ENCODE data around the gene DLG5. TPM values are rescaled to one million over a fixed set of nuclear protein-coding genes. Genes with fewer than 3 reads are reported as not detected.
"Not testable (repeated sequence)": the region's sequence is repeated elsewhere in the genome, so short reads cannot be mapped to it uniquely, and the experiment has no call there.

DLG5 gene
- polyA plus RNA-seq, 4 donors = 7.8 to 35.9 (median 11.4) TPM

- WGBS, 3 donors = 76 to 93% (median 88%) methylated on average over 7 of the region's 7 CpGs
- Histone ChIP-seq H3K27me3 (ENCODE audit: control insufficient read depth in 3 of 3, insufficient read depth in 3 of 3, low read length in 3 of 3) (no peaks in the 10 kb centered on the region), H3K4me3 (ENCODE audit: low read depth in 1 of 3, low read length in 3 of 3) (no peak overlapping the region), H3K4me1 (ENCODE audit: control insufficient read depth in 3 of 3, insufficient read depth in 2 of 3, low read depth in 1 of 3, low read length in 2 of 3) (no peaks in the 10 kb centered on the region), H3K9me3 (ENCODE audit: control insufficient read depth in 2 of 2, insufficient read depth in 1 of 2, low read depth in 1 of 2, low read length in 1 of 2) (peaks cover 0 to 6% of the 10 kb centered on the region in 2 donors), H3K36me3 (ENCODE audit: control insufficient read depth in 3 of 3, insufficient read depth in 2 of 3, low read depth in 1 of 3, low read length in 3 of 3) (peaks cover 0 to 2% (median 0%) of the 10 kb centered on the region in 3 donors), H3K27ac (ENCODE audit: low read depth in 1 of 3, low read length in 2 of 3) (no peak overlapping the region)
- no peak for FAIRE-seq
- no peak for DNase-seq
Measured at GRCh38 chr10:77771851-77772250, 154.7 kb downstream of the DLG5 start.

- no peak for DNase-seq
- no peak for FAIRE-seq
- 72 to 89% (median 78%) methylated on average over 4 of the region's 4 CpGs for WGBS, 3 donors
- no peaks in the 10 kb centered on the region for H3K4me1 ChIP-seq (ENCODE audit: control insufficient read depth in 3 of 3, insufficient read depth in 2 of 3, low read depth in 1 of 3, low read length in 2 of 3)
- H3K9me3 ChIP-seq (ENCODE audit: control insufficient read depth in 2 of 2, insufficient read depth in 1 of 2, low read depth in 1 of 2, low read length in 1 of 2) = peaks cover 0 to 2% of the 10 kb centered on the region in 2 donors
- no peak overlapping the region for H3K27ac ChIP-seq (ENCODE audit: low read depth in 1 of 3, low read length in 2 of 3)
- peaks cover 0 to 2% (median 0%) of the 10 kb centered on the region in 3 donors for H3K36me3 ChIP-seq (ENCODE audit: control insufficient read depth in 3 of 3, insufficient read depth in 2 of 3, low read depth in 1 of 3, low read length in 3 of 3)
- no peak overlapping the region for H3K4me3 ChIP-seq (ENCODE audit: low read depth in 1 of 3, low read length in 3 of 3)
- no peaks in the 10 kb centered on the region for H3K27me3 ChIP-seq (ENCODE audit: control insufficient read depth in 3 of 3, insufficient read depth in 3 of 3, low read length in 3 of 3)
Measured at GRCh38 chr10:77771450-77771849, 155.1 kb downstream of the DLG5 start.

- Histone ChIP-seq H3K4me1 (ENCODE audit: control insufficient read depth in 3 of 3, insufficient read depth in 2 of 3, low read depth in 1 of 3, low read length in 2 of 3) (no peaks in the 10 kb centered on the region), H3K4me3 (ENCODE audit: low read depth in 1 of 3, low read length in 3 of 3) (no peak overlapping the region), H3K27me3 (ENCODE audit: control insufficient read depth in 3 of 3, insufficient read depth in 3 of 3, low read length in 3 of 3) (no peaks in the 10 kb centered on the region), H3K9me3 (ENCODE audit: control insufficient read depth in 2 of 2, insufficient read depth in 1 of 2, low read depth in 1 of 2, low read length in 1 of 2) (no peaks in the 10 kb centered on the region), H3K27ac (ENCODE audit: low read depth in 1 of 3, low read length in 2 of 3) (no peak overlapping the region), H3K36me3 (ENCODE audit: control insufficient read depth in 3 of 3, insufficient read depth in 2 of 3, low read depth in 1 of 3, low read length in 3 of 3) (peaks cover 0 to 2% (median 0%) of the 10 kb centered on the region in 3 donors)
- 83 to 87% (median 85%) methylated on average over 7 of the region's 7 CpGs for WGBS, 3 donors
- FAIRE-seq (no peak), DNase-seq (no peak)
Measured at GRCh38 chr10:77770868-77771175, 155.7 kb downstream of the DLG5 start.

- WGBS, 3 donors = 82 to 91% (median 85%) methylated on average over 15 to 18 of the region's 18 CpGs
- FAIRE-seq (no peak), DNase-seq (no peak)
- no peaks in the 10 kb centered on the region for H3K9me3 ChIP-seq (ENCODE audit: control insufficient read depth in 2 of 2, insufficient read depth in 1 of 2, low read depth in 1 of 2, low read length in 1 of 2)
- no peaks in the 10 kb centered on the region for H3K27me3 ChIP-seq (ENCODE audit: control insufficient read depth in 3 of 3, insufficient read depth in 3 of 3, low read length in 3 of 3)
- H3K4me3 ChIP-seq (ENCODE audit: low read depth in 1 of 3, low read length in 3 of 3) = no peak overlapping the region
- no peaks in the 10 kb centered on the region for H3K4me1 ChIP-seq (ENCODE audit: control insufficient read depth in 3 of 3, insufficient read depth in 2 of 3, low read depth in 1 of 3, low read length in 2 of 3)
- peaks cover 0 to 2% (median 0%) of the 10 kb centered on the region in 3 donors for H3K36me3 ChIP-seq (ENCODE audit: control insufficient read depth in 3 of 3, insufficient read depth in 2 of 3, low read depth in 1 of 3, low read length in 3 of 3)
- H3K27ac ChIP-seq (ENCODE audit: low read depth in 1 of 3, low read length in 2 of 3) = no peak overlapping the region
Measured at GRCh38 chr10:77770081-77770867, 156.3 kb downstream of the DLG5 start.

- no peak for FAIRE-seq
- H3K4me1 ChIP-seq (ENCODE audit: control insufficient read depth in 3 of 3, insufficient read depth in 2 of 3, low read depth in 1 of 3, low read length in 2 of 3) = no peaks in the 10 kb centered on the region
- H3K9me3 ChIP-seq (ENCODE audit: control insufficient read depth in 2 of 2, insufficient read depth in 1 of 2, low read depth in 1 of 2, low read length in 1 of 2) = no peaks in the 10 kb centered on the region
- H3K4me3 ChIP-seq (ENCODE audit: low read depth in 1 of 3, low read length in 3 of 3) = no peak overlapping the region
- no peaks in the 10 kb centered on the region for H3K27me3 ChIP-seq (ENCODE audit: control insufficient read depth in 3 of 3, insufficient read depth in 3 of 3, low read length in 3 of 3)
- DNase-seq = no peak
- H3K27ac ChIP-seq (ENCODE audit: low read depth in 1 of 3, low read length in 2 of 3) = no peak overlapping the region
- peaks cover 0 to 2% (median 0%) of the 10 kb centered on the region in 3 donors for H3K36me3 ChIP-seq (ENCODE audit: control insufficient read depth in 3 of 3, insufficient read depth in 2 of 3, low read depth in 1 of 3, low read length in 3 of 3)
- WGBS, 3 donors = 88 to 100% (median 91%) methylated on average over 1 of the region's 1 CpG
Measured at GRCh38 chr10:77768039-77768438, 158.5 kb downstream of the DLG5 start.

- Histone ChIP-seq H3K27me3 (ENCODE audit: control insufficient read depth in 3 of 3, insufficient read depth in 3 of 3, low read length in 3 of 3) (no peaks in the 10 kb centered on the region), H3K9me3 (ENCODE audit: control insufficient read depth in 2 of 2, insufficient read depth in 1 of 2, low read depth in 1 of 2, low read length in 1 of 2) (no peaks in the 10 kb centered on the region), H3K27ac (ENCODE audit: low read depth in 1 of 3, low read length in 2 of 3) (no peak overlapping the region), H3K4me3 (ENCODE audit: low read depth in 1 of 3, low read length in 3 of 3) (no peak overlapping the region), H3K36me3 (ENCODE audit: control insufficient read depth in 3 of 3, insufficient read depth in 2 of 3, low read depth in 1 of 3, low read length in 3 of 3) (no peaks in the 10 kb centered on the region), H3K4me1 (ENCODE audit: control insufficient read depth in 3 of 3, insufficient read depth in 2 of 3, low read depth in 1 of 3, low read length in 2 of 3) (no peaks in the 10 kb centered on the region)
- no peak for DNase-seq
- no peak for FAIRE-seq
- WGBS, 3 donors = 71 to 74% (median 72%) methylated on average over 9 of the region's 9 CpGs
Measured at GRCh38 chr10:77763453-77764430, 162.8 kb downstream of the DLG5 start.

DNA sequence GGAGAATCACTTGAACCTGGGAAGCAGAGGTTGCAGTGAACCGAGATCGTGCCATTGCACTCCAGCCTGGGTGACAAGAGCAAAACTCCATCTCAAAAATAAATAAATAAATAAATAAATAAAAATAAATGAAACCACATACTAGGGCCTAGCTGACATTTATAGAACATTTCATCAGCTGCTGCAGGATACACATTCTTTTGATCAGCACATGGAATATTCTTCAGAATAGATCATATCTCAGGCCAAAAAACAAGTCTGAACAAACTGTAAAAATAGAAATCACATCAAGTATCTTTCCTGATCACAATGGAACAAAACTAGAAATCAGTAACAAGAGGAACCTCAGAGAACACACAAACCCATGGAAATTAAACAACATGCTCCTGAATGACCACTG lies 168.1 kb downstream of the DLG5 start:
- H3K4me3 ChIP-seq (ENCODE audit: low read depth in 1 of 3, low read length in 3 of 3); H3K27me3 ChIP-seq (ENCODE audit: control insufficient read depth in 3 of 3, insufficient read depth in 3 of 3, low read length in 3 of 3); FAIRE-seq; DNase-seq; H3K27ac ChIP-seq (ENCODE audit: low read depth in 1 of 3, low read length in 2 of 3); H3K4me1 ChIP-seq (ENCODE audit: control insufficient read depth in 3 of 3, insufficient read depth in 2 of 3, low read depth in 1 of 3, low read length in 2 of 3); H3K9me3 ChIP-seq (ENCODE audit: control insufficient read depth in 2 of 2, insufficient read depth in 1 of 2, low read depth in 1 of 2, low read length in 1 of 2); H3K36me3 ChIP-seq (ENCODE audit: control insufficient read depth in 3 of 3, insufficient read depth in 2 of 3, low read depth in 1 of 3, low read length in 3 of 3): not testable (repeated sequence)
- WGBS, 3 donors = 96 to 98% (median 97%) methylated on average over 2 of the region's 2 CpGs

DNA sequence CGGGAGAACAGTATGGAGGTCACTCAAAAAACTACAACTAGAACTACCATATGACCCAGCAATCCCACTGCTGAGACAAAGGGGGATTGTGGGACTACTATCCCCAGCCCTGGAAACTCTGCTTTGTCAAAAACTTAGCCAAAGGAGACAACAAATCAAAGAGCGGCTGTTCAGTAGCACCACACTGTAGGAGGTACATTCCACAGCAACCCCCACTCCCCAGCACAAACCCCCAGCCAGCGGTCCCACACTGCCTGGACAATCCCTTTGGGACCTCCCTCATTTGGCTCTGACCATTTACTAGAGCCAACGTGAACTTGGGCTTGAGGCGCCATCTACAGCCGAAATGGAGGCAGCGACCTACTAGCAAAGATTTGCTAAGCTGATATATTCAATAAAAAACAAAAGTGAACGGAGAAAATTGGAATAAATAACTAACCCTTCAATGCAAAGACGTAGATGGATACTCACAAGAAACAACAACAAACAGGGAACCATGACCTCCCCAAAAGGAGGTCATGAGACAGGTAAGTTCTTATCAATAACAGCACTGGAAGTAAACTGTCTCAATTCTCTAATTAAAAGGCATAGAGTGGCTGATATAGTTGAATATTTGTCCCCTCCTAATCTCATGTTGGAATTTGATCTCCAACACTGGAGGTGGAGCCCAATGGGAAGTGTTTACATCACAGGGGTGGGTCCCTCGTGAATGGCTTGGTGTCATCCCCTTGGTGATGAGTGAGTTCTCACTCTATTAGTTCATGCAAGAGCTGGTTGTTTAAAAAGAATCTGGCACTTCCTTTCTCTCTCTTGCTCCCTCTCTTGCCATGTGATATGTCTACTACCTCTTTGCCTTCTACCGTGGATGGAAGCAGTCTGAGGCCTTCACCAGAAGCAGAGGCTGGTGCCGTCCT lies 170.0 kb downstream of the DLG5 start:
- Histone ChIP-seq H3K9me3 (ENCODE audit: control insufficient read depth in 2 of 2, insufficient read depth in 1 of 2, low read depth in 1 of 2, low read length in 1 of 2) (no peaks in the 10 kb centered on the region), H3K4me1 (ENCODE audit: control insufficient read depth in 3 of 3, insufficient read depth in 2 of 3, low read depth in 1 of 3, low read length in 2 of 3) (peaks cover 0 to 5% (median 0%) of the 10 kb centered on the region in 3 donors), H3K27me3 (ENCODE audit: control insufficient read depth in 3 of 3, insufficient read depth in 3 of 3, low read length in 3 of 3) (no peaks in the 10 kb centered on the region), H3K36me3 (ENCODE audit: control insufficient read depth in 3 of 3, insufficient read depth in 2 of 3, low read depth in 1 of 3, low read length in 3 of 3) (no peaks in the 10 kb centered on the region), H3K4me3 (ENCODE audit: low read depth in 1 of 3, low read length in 3 of 3) (no peak overlapping the region), H3K27ac (ENCODE audit: low read depth in 1 of 3, low read length in 2 of 3) (no peak overlapping the region)
- 16 to 23% (median 21%) methylated on average over 12 of the region's 12 CpGs for WGBS, 3 donors
- no peak for FAIRE-seq
- peak; percentile 43 to 66 for DNase-seq

Measured in small intestine (tissue), 7 donors.